Ovary (tissue), 9 donors: ENCODE results near the gene CNGA3. TPM values are rescaled to one million over a fixed set of nuclear protein-coding genes. Genes with fewer than 3 reads are reported as not detected.

ENCODE experiments used
- DNase-seq, 5 donors: peaks; one replicate each; pipeline ENCODE4 v3.0.0-alpha.2; 2019 to 2020
- H3K27ac ChIP-seq, 2 donors: fragments of 200-600 bp; one replicate each; pipeline versions ENCODE4 v1.5.1 to v1.8.0; 2019 to 2022
- H3K27me3 ChIP-seq: fragments of 200-600 bp; one replicate; pipeline ENCODE4 v1.8.0; 2022
- H3K36me3 ChIP-seq: fragments of 200-600 bp; sonication (generic); one replicate; pipeline ENCODE4 v1.5.1; 2019
- H3K4me1 ChIP-seq: one replicate; pipeline ENCODE4 v1.8.1; 2013; ENCODE audit warnings: mild to moderate bottlenecking, moderate library complexity; ENCODE audit not compliant: insufficient read depth
- H3K4me3 ChIP-seq: fragments of 200-600 bp; sonication (generic); one replicate; pipeline ENCODE4 v1.5.1; 2017
- H3K9me3 ChIP-seq, 2 donors: fragments of 200-600 bp in 1 of 2; sonication (generic) in 1 of 2; one replicate each; pipeline versions ENCODE4 v1.5.1 to v1.8.1; 2013 to 2019; ENCODE audit warnings: mild to moderate bottlenecking in 1 of 2, moderate library complexity in 1 of 2
- CTCF ChIP-seq, 3 donors: fragments of 450-650 bp in 2 of 3; fragments of 200-600 bp in 1 of 3; IDR thresholded peaks; one replicate each; pipeline versions ENCODE4 v1.5.1 to v1.8.0; 2016 to 2022; ENCODE audit warnings: antibody characterized with exemption in 3 of 3, mild to moderate bottlenecking in 1 of 3
- EP300 ChIP-seq: sonication (generic); formaldehyde crosslinking; IDR thresholded peaks from one replicate; pipeline ENCODE4 v1.6.1; 2017; ENCODE audit warnings: antibody characterized with exemption
- POLR2A ChIP-seq: fragments of 450-650 bp; IDR thresholded peaks from one replicate; pipeline ENCODE4 v1.6.1; 2017; ENCODE audit warnings: antibody characterized with exemption, mild to moderate bottlenecking, moderate library complexity
- WGBS, 3 donors: extraction: QIAGEN DNeasy Blood & Tissue Kit in 1 of 3; methylation state at CpG; one replicate each; pipeline versions ENCODE4 v1.1.5 to v1.1.7; 2013 to 2017; 5-methylcytosine and 5-hydroxymethylcytosine counted together
- intact Hi-C, 4 donors: fragments of 100-400 bp; cut with DNase I; formaldehyde crosslinking; loops; one replicate each; pipeline versions ENCODE4 v1.11.0 to v1.15.1; 2022 to 2023
- polyA plus RNA-seq, 2 donors: library from polyadenylated mRNA; stranded (reverse); fragments of 200-250 nt in 1 of 2; fragments of 350-450 nt in 1 of 2; fragmentation: Illumina TruSeq in 1 of 2; extraction: RNeasy Lipid Tissue Mini Kit (QIAGEN cat#74804) in 1 of 2; gene quantifications; one replicate each; pipeline ENCODE4 v1.2.3, GENCODE V29; 2013 to 2014
- total RNA-seq, 7 donors: library from RNA; depleted of rRNA in 2 of 7; stranded (reverse); fragments of >200 nt in 2 of 7; fragmentation: NEBNext Ultra II Directional in 3 of 7; extraction: Animal tissue kit (Norgen Biotek cat#: 25700) in 3 of 7; gene quantifications; one replicate each; pipeline versions ENCODE4 v1.1.0 to v1.2.4, GENCODE V29; 2016 to 2023
- donor health status: DM: no; HTN: no; CAD: no; lungs with moderate emphysema.
- donor health status: DM: no; HTN: no; CAD: no.
- donor health status: Bipolar disorder and iron deficiency.
- donor health status: DM: yes; HTN: yes; CAD: no.
- donor health status: DM: no; HTN: no; CAD: no.
- donor health status: DM: yes; HTN: yes; CAD: no.

The CNGA3 gene
- total and polyA plus RNA-seq, 9 donors, result 0.05 to 0.34 (median 0.10) TPM; not detected in 6

DNA sequence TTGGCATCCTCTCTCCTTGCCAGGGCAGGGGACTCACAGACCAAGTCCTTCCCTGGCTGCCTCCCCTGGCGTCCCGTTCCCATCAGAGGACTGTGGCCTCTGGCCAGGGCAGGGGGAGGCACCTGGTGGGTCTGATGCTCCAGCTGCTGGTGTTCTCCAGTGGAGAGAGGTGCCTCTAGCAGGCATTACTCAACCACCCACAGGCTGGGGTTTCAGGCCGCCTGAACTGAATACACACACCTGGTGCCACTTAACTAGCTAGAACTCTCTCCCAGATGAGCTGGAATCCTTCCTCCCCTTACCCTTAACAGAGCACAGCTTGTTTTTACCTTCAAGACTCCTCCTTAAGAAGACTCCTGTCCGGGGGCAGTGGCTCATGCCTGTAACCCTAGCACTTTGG is 37.7 kb upstream of the CNGA3 start:
- Histone ChIP-seq H3K9me3 (no peaks in the 10 kb centered on the region), H3K36me3 (no peaks in the 10 kb centered on the region), H3K4me1 (no peaks in the 10 kb centered on the region), H3K27ac (no peak overlapping the region), H3K4me3 (no peak overlapping the region), H3K27me3 (no peaks in the 10 kb centered on the region)
- no peak for DNase-seq
- intact Hi-C loops, result no loop called here
- TF ChIP-seq EP300, result no peak
- TF ChIP-seq CTCF (IDR thresholded peaks at IDR 0.05), result no peak
- no peak for TF ChIP-seq POLR2A
- 54 to 64% (median 61%) methylated on average over 4 of the region's 4 CpGs for WGBS, 3 donors

DNA sequence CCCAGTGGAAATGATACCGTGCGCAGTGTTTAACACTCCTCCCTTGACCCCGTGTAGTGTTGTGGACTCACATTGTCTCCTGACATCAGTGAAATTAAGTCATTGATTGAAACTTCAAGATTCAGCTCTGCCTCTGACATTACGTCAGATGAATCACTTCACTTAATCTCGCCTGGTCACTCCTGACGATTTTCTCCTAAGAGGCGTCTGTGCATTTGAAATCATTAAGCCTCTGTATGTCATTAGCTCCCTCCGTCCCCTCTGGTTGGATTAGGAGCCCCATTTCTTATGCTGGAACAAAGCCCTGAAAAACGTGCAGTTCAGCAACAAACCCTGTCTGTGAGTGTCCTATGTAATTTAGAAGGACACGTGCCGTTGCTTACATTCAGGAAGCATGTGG is 36.7 kb upstream of the CNGA3 start:
- H3K9me3 ChIP-seq, result no peaks in the 10 kb centered on the region
- H3K36me3 ChIP-seq, result no peaks in the 10 kb centered on the region
- H3K27me3 ChIP-seq, result no peaks in the 10 kb centered on the region
- WGBS, 3 donors, result 84 to 86% (median 85%) methylated on average over 11 of the region's 11 CpGs
- H3K4me1 ChIP-seq, result no peaks in the 10 kb centered on the region
- no peak for DNase-seq
- intact Hi-C loops, result no loop called here
- TF ChIP-seq EP300, result no peak
- no peak for TF ChIP-seq CTCF (IDR thresholded peaks at IDR 0.05)
- no peak for TF ChIP-seq POLR2A
- H3K4me3 ChIP-seq, result no peak overlapping the region
- H3K27ac ChIP-seq, result no peak overlapping the region

DNA sequence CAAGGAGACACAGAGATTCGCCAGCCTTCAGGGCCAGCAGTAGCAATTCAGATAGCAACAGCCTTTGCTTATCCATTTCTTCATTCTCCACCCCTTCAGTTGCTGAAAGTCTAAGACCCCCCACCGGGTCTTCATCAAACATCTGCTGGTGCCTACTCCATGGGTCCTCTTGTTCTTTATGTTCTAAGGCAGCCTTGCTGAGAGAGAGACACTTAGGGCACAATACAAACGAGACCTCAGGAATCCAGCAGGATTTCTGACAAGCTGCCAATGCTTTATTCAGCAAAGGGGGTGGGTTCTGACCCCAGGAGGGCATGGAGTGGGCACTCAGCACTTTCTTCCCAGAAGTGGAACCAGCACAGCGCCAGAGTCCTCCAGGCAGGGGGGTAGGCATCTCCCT is 36.2 kb upstream of the CNGA3 start:
- Histone ChIP-seq H3K27ac (no peak overlapping the region), H3K4me3 (no peak overlapping the region), H3K36me3 (no peaks in the 10 kb centered on the region), H3K27me3 (no peaks in the 10 kb centered on the region), H3K9me3 (no peaks in the 10 kb centered on the region), H3K4me1 (no peaks in the 10 kb centered on the region)
- DNase-seq, result no peak
- WGBS, 3 donors, result 73 to 75% (median 75%) methylated on average over 4 of the region's 4 CpGs
- no peak for TF ChIP-seq EP300
- TF ChIP-seq POLR2A, result no peak
- TF ChIP-seq CTCF (IDR thresholded peaks at IDR 0.05), result no peak
- intact Hi-C loops, result no loop called here

GRCh38 chr2:98311090-98311489 is 35.2 kb upstream of the CNGA3 start:
- TF ChIP-seq POLR2A (no peak), CTCF (IDR thresholded peaks at IDR 0.05) (no peak), EP300 (no peak)

More at GRCh38 chr2:98311090-98311489, 35.2 kb upstream of the CNGA3 start:
- DNase-seq, result no peak
- Histone ChIP-seq H3K27ac (no peak overlapping the region), H3K36me3 (no peaks in the 10 kb centered on the region), H3K9me3 (no peaks in the 10 kb centered on the region), H3K27me3 (no peaks in the 10 kb centered on the region), H3K4me1 (no peaks in the 10 kb centered on the region), H3K4me3 (no peak overlapping the region)
- intact Hi-C loops, result no loop called here
- WGBS, 3 donors, result 66 to 77% (median 69%) methylated on average over 3 of the region's 3 CpGs
